Skeletal muscle tissue (tissue), 4 donors: ENCODE data around the gene ITSN1. TPM values are rescaled to one million over a fixed set of nuclear protein-coding genes. Genes with fewer than 3 reads are reported as not detected.
A peak's percentile ranks its signal among the peaks of the same experiment; 100 is the strongest.

Experiments
- H3K27ac ChIP-seq: one replicate; pipeline ENCODE4 v1.7.0; 2013; ENCODE audit warnings: mild to moderate bottlenecking, low read depth, low read length, inconsistent platforms
- H3K27me3 ChIP-seq, 3 donors: one replicate each; pipeline ENCODE4 v1.7.0; 2013; ENCODE audit warnings: low read length in 3 of 3; ENCODE audit not compliant: control insufficient read depth in 3 of 3, insufficient read depth in 3 of 3
- H3K36me3 ChIP-seq, 3 donors: one replicate each; pipeline ENCODE4 v1.7.0; 2013; ENCODE audit warnings: low read length in 3 of 3; ENCODE audit not compliant: control insufficient read depth in 3 of 3, insufficient read depth in 3 of 3
- H3K4me1 ChIP-seq, 3 donors: one replicate each; pipeline ENCODE4 v1.7.0; 2013; ENCODE audit warnings: low read length in 3 of 3, mild to moderate bottlenecking in 3 of 3; ENCODE audit not compliant: control insufficient read depth in 3 of 3, insufficient read depth in 3 of 3
- H3K4me3 ChIP-seq, 3 donors: one replicate each; pipeline ENCODE4 v1.7.0; 2013; ENCODE audit warnings: low read length in 3 of 3
- H3K9ac ChIP-seq, 3 donors: one replicate each; pipeline ENCODE4 v1.7.0; 2013; ENCODE audit warnings: low read length in 3 of 3, mild to moderate bottlenecking in 3 of 3, moderate library complexity in 2 of 3, low read depth in 1 of 3
- H3K9me3 ChIP-seq, 3 donors: one replicate each; pipeline ENCODE4 v1.7.0; 2013; ENCODE audit warnings: low read length in 3 of 3; ENCODE audit not compliant: control insufficient read depth in 3 of 3
- total RNA-seq: library from RNA; depleted of rRNA; stranded (reverse); fragments of >200 nt; gene quantifications from one replicate; pipeline ENCODE4 v1.2.3, GENCODE V29; 2014
- donor health status: Osteomylitis.

Gene ITSN1
- total RNA-seq, 1 donor from 2014 or later, result 21.4 TPM

- peak overlapping the region in 1 of 3 donors; percentile 22 for H3K4me3 ChIP-seq
- peak overlapping the region; percentile 83 for H3K27ac ChIP-seq
- H3K9me3 ChIP-seq, result no peaks in the 10 kb centered on the region
- H3K4me1 ChIP-seq, result peaks cover 10 to 15% (median 11%) of the 10 kb centered on the region in 3 donors
- H3K9ac ChIP-seq, result peak overlapping the region in 1 of 3 donors; percentile 19
- H3K36me3 ChIP-seq, result peaks cover 8 to 20% (median 18%) of the 10 kb centered on the region in 3 donors
- H3K27me3 ChIP-seq, result no peaks in the 10 kb centered on the region
Observed at GRCh38 chr21:33811167-33812010, 169.1 kb downstream of the ITSN1 start.

- Histone ChIP-seq H3K27ac (peak overlapping the region; percentile 30), H3K9ac (peak overlapping the region in 1 of 3 donors; percentile 3), H3K27me3 (no peaks in the 10 kb centered on the region), H3K36me3 (peaks cover 8 to 34% (median 31%) of the 10 kb centered on the region in 3 donors), H3K4me3 (no peak overlapping the region), H3K4me1 (peaks cover 10 to 15% (median 11%) of the 10 kb centered on the region in 3 donors), H3K9me3 (no peaks in the 10 kb centered on the region)
Observed at GRCh38 chr21:33813832-33814365, 171.6 kb downstream of the ITSN1 start.

- H3K27me3 ChIP-seq, result no peaks in the 10 kb centered on the region
- peaks cover 8 to 34% (median 31%) of the 10 kb centered on the region in 3 donors for H3K36me3 ChIP-seq
Observed at GRCh38 chr21:33815143-33815707, 172.9 kb downstream of the ITSN1 start.

GRCh38 chr21:33816174-33816573, 173.9 kb downstream of the ITSN1 start:
- Histone ChIP-seq H3K9me3 (no peaks in the 10 kb centered on the region), H3K4me3 (no peak overlapping the region), H3K27ac (no peak overlapping the region), H3K27me3 (no peaks in the 10 kb centered on the region), H3K36me3 (peaks cover 8 to 34% (median 31%) of the 10 kb centered on the region in 3 donors), H3K9ac (no peak overlapping the region), H3K4me1 (peaks cover under 1 to 8% (median 5%) of the 10 kb centered on the region in 3 donors)

More at GRCh38 chr21:33815143-33815707, 172.9 kb downstream of the ITSN1 start:
- Histone ChIP-seq H3K9me3 (no peaks in the 10 kb centered on the region), H3K9ac (no peak overlapping the region), H3K4me1 (peaks cover 10 to 15% (median 11%) of the 10 kb centered on the region in 3 donors), H3K4me3 (no peak overlapping the region), H3K27ac (no peak overlapping the region)

- peaks cover 8 to 36% (median 34%) of the 10 kb centered on the region in 3 donors for H3K36me3 ChIP-seq
- H3K27me3 ChIP-seq, result no peaks in the 10 kb centered on the region
- H3K9ac ChIP-seq, result no peak overlapping the region
- no peaks in the 10 kb centered on the region for H3K4me1 ChIP-seq
- no peaks in the 10 kb centered on the region for H3K9me3 ChIP-seq
- H3K4me3 ChIP-seq, result no peak overlapping the region
- no peak overlapping the region for H3K27ac ChIP-seq
Observed at GRCh38 chr21:33817138-33817537, 174.8 kb downstream of the ITSN1 start.

GRCh38 chr21:33817663-33818451, 175.6 kb downstream of the ITSN1 start:
- H3K4me1 ChIP-seq, result no peaks in the 10 kb centered on the region
- no peak overlapping the region for H3K9ac ChIP-seq
- H3K9me3 ChIP-seq, result no peaks in the 10 kb centered on the region
- no peaks in the 10 kb centered on the region for H3K27me3 ChIP-seq
- H3K36me3 ChIP-seq, result peaks cover 8 to 36% (median 34%) of the 10 kb centered on the region in 3 donors
- no peak overlapping the region for H3K4me3 ChIP-seq
- H3K27ac ChIP-seq, result no peak overlapping the region

- no peak overlapping the region for H3K9ac ChIP-seq
- H3K27ac ChIP-seq, result no peak overlapping the region
- H3K27me3 ChIP-seq, result no peaks in the 10 kb centered on the region
- H3K4me1 ChIP-seq, result peaks cover 1 to 4% (median 2%) of the 10 kb centered on the region in 3 donors
- H3K9me3 ChIP-seq, result no peaks in the 10 kb centered on the region
- no peak overlapping the region for H3K4me3 ChIP-seq
- H3K36me3 ChIP-seq, result peaks cover 6 to 30% (median 23%) of the 10 kb centered on the region in 3 donors
Observed at GRCh38 chr21:33820230-33820770, 178.0 kb downstream of the ITSN1 start.

- no peak overlapping the region for H3K9ac ChIP-seq
- no peak overlapping the region for H3K4me3 ChIP-seq
- H3K27ac ChIP-seq, result no peak overlapping the region
- H3K36me3 ChIP-seq, result peaks cover 4 to 27% (median 21%) of the 10 kb centered on the region in 3 donors
- no peaks in the 10 kb centered on the region for H3K9me3 ChIP-seq
- H3K4me1 ChIP-seq, result peaks cover 2 to 8% (median 4%) of the 10 kb centered on the region in 3 donors
- no peaks in the 10 kb centered on the region for H3K27me3 ChIP-seq
Observed at GRCh38 chr21:33820798-33821197, 178.5 kb downstream of the ITSN1 start.

- Histone ChIP-seq H3K9me3 (no peaks in the 10 kb centered on the region), H3K36me3 (peaks cover 4 to 21% (median 16%) of the 10 kb centered on the region in 3 donors), H3K4me3 (no peak overlapping the region), H3K27me3 (no peaks in the 10 kb centered on the region), H3K27ac (no peak overlapping the region), H3K4me1 (peaks cover 2 to 10% (median 4%) of the 10 kb centered on the region in 3 donors), H3K9ac (no peak overlapping the region)
Observed at GRCh38 chr21:33821503-33822322, 179.4 kb downstream of the ITSN1 start.
